Type B pancreatic cell (in vitro differentiated cells): ENCODE results near the gene PTPRF. TPM values are rescaled to one million over a fixed set of nuclear protein-coding genes. Genes with fewer than 3 reads are reported as not detected.

Experiments
- DNase-seq: peaks from one replicate; pipeline ENCODE4 v3.0.0; 2021; ENCODE audit warnings: mixed read lengths; ENCODE audit not compliant: unreplicated experiment; ENCODE audit errors: extremely low spot score
- H3K27ac Mint-ChIP-seq: 2 replicates; pipeline ENCODE4 v1.8.0; 2021; ENCODE audit warnings: mild to moderate bottlenecking, mixed read lengths
- H3K27me3 Mint-ChIP-seq: 2 replicates; pipeline ENCODE4 v1.8.0; 2021; ENCODE audit warnings: mixed read lengths
- H3K36me3 Mint-ChIP-seq: 2 replicates; pipeline ENCODE4 v1.8.0; 2021; ENCODE audit warnings: mixed read lengths
- H3K4me1 Mint-ChIP-seq: one replicate; pipeline ENCODE4 v1.8.0; 2021; ENCODE audit warnings: mixed read lengths; ENCODE audit not compliant: unreplicated experiment
- H3K4me3 Mint-ChIP-seq: 2 replicates; pipeline ENCODE4 v1.8.0; 2021; ENCODE audit warnings: mild to moderate bottlenecking, mixed read lengths
- H3K9me3 Mint-ChIP-seq: 2 replicates; pipeline ENCODE4 v1.8.0; 2021; ENCODE audit warnings: mixed read lengths
- total RNA-seq: library from RNA; stranded (reverse); gene quantifications from 2 replicates; pipeline ENCODE4 v1.2.1, GENCODE V29; 2021; ENCODE audit warnings: low replicate concordance
- TF ChIP-seq, protein P1 (sequence below): fragments of 200-600 bp; sonication (generic); conservative IDR thresholded peaks from 2 replicates; pipeline ENCODE4 v1.5.0; 2021; ENCODE audit warnings: antibody characterized with exemption, mild to moderate bottlenecking

Gene PTPRF
- total RNA-seq, 1 donor from 2014 or later = 260 TPM

DNA sequence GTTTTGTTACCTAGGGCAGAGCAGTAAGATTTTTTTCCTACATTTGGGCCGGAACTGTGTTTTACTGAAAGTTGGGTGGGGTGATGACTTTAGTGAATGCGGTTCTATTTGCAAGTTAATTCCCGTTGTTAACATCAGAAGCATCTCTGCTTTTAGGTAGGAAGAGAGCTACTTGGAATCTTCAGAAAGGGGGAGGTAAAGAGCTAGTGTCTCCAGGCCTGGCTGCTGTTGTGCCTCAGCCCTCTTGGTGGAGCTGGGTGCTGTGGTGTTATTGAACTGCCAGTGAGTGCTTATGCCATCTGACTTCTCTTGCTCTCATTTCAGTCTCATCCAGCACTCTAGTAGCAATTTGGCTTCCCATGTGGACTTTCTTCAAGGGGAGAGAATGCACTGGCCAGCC, 122.7 kb downstream of the PTPRF start:
- TF ChIP-seq, protein P1, sequence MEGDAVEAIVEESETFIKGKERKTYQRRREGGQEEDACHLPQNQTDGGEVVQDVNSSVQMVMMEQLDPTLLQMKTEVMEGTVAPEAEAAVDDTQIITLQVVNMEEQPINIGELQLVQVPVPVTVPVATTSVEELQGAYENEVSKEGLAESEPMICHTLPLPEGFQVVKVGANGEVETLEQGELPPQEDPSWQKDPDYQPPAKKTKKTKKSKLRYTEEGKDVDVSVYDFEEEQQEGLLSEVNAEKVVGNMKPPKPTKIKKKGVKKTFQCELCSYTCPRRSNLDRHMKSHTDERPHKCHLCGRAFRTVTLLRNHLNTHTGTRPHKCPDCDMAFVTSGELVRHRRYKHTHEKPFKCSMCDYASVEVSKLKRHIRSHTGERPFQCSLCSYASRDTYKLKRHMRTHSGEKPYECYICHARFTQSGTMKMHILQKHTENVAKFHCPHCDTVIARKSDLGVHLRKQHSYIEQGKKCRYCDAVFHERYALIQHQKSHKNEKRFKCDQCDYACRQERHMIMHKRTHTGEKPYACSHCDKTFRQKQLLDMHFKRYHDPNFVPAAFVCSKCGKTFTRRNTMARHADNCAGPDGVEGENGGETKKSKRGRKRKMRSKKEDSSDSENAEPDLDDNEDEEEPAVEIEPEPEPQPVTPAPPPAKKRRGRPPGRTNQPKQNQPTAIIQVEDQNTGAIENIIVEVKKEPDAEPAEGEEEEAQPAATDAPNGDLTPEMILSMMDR = peak; percentile 41
- DNase-seq = no peak
- Mint-ChIP-seq H3K9me3 (no peaks in the 10 kb centered on the region), H3K36me3 (peaks cover 14% of the 10 kb centered on the region), H3K4me3 (peak overlapping the region; percentile 51), H3K4me1 (peaks cover 20% of the 10 kb centered on the region), H3K27ac (no peak overlapping the region), H3K27me3 (no peaks in the 10 kb centered on the region)

DNA sequence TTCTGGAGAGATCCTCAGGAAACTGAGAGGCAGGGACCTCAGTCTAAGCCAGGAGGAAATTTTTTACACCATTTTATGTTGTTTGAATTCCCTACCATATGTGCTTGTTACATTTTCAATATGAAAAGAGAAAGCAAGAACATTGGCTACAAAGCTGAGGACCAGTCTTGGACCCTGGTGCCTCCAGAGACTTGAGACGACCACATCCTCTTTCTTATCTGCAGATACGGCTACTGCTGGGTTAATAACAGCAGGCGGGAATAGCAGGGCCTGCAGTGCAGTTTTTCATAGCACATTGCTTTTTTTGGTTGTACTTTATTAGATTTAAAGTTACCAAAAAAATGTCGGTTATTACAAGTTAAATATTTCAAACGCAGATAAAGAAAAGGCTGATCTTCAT, 123.2 kb downstream of the PTPRF start:
- Mint-ChIP-seq H3K4me3 (peak overlapping the region; percentile 51), H3K9me3 (no peaks in the 10 kb centered on the region), H3K27me3 (no peaks in the 10 kb centered on the region), H3K36me3 (peaks cover 14% of the 10 kb centered on the region), H3K4me1 (peaks cover 20% of the 10 kb centered on the region), H3K27ac (no peak overlapping the region)
- TF ChIP-seq, protein P1 = no peak
- DNase-seq = no peak

DNA sequence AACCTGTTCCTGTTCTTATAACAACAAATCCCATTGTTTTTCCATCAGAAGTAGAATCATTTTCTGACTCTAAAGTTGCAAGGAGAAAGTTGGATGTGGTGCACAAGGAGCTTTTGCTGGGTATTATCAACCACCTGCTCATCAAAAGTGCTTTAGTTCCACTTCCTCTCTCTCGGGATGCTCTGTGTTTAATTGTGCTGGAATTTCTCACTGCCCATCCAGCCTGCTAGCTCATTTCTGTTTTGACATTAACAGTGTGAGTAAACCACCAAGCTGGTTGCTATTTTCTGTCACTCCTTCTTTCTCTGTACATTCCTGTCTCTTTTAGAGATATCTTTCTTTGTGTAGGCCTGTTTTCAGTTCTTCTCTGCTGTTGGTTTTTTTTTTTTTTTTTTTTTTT, 125.3 kb downstream of the PTPRF start:
- peaks cover 24% of the 10 kb centered on the region for H3K36me3 Mint-ChIP-seq
- H3K9me3 Mint-ChIP-seq = no peaks in the 10 kb centered on the region
- no peak overlapping the region for H3K4me3 Mint-ChIP-seq
- TF ChIP-seq, protein P1 = no peak
- no peak overlapping the region for H3K27ac Mint-ChIP-seq
- no peaks in the 10 kb centered on the region for H3K27me3 Mint-ChIP-seq
- H3K4me1 Mint-ChIP-seq = peaks cover 16% of the 10 kb centered on the region
- no peak for DNase-seq

DNA sequence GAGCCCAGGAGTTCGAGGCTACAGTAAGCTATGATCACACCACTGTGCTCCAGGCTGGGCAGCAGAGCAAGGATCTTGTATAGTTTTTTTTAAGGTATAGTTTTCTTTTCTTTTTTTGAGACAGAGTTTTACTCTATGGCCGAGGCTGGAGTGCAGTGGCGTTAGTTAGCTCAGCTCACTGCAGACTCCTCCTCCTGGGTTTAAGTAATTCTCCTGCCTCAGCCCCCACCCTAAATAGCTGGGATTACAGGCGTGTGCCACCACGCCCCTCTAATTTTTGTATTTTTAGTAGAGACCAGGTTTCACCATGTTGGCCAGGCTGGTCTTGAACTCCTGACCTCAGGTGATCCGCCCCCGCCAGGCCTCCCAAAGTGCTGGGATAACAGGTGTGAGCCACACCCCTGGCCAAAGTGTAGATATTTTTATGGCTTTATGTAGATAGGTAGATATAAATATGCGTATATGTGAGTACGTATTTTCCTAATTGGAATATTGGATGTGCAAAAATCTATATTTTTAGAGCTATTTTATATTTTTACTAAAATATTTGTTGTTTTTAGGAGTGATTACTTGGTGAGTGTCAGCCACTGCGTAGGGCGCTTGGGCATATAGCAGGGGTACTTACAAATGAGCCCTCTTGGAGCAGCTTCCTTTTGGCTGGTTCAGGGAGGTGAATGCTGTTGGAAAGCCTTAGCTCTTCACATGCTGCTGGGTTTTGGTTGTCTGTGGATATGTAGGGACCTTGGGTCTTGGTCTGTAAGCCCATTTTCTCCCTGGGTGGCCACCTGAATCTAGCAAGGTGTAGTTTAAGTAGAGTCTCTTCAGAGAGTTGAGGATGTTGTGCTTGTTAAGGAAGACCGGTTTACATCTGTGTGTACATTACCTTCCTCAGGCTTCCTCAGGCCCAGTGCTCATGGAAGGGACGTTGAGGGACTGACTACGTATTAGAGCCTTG, 128.8 kb downstream of the PTPRF start:
- TF ChIP-seq, protein P1 = no peak
- H3K27ac Mint-ChIP-seq = no peak overlapping the region
- H3K36me3 Mint-ChIP-seq = peaks cover 28% of the 10 kb centered on the region
- no peak for DNase-seq
- H3K27me3 Mint-ChIP-seq = no peaks in the 10 kb centered on the region
- no peak overlapping the region for H3K4me3 Mint-ChIP-seq
- no peaks in the 10 kb centered on the region for H3K4me1 Mint-ChIP-seq
- H3K9me3 Mint-ChIP-seq = no peaks in the 10 kb centered on the region

DNA sequence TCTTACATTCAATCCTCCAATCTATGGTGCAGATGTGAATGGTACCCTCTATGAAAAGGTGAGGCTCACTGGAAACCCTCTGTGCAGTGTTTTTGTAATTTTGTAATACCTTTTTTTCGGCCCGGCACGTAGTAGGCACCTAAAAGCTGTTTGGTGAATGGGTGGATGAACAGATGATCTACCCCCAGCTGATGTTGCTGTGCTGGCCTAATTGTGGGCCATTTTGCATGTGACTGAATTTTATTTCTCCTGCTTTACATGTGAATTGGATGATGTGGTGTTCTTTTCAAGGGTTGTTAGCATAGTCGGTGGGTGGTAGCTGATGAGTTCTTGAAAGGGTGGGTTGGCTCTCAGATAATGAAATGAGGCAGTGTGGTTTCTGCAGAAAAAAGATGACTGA, 129.7 kb downstream of the PTPRF start:
- Mint-ChIP-seq H3K27me3 (no peaks in the 10 kb centered on the region), H3K9me3 (no peaks in the 10 kb centered on the region), H3K4me1 (no peaks in the 10 kb centered on the region), H3K4me3 (no peak overlapping the region), H3K36me3 (peaks cover 30% of the 10 kb centered on the region), H3K27ac (no peak overlapping the region)
- TF ChIP-seq, protein P1 = no peak
- DNase-seq = no peak
